B cell (primary cell): Measurements from ENCODE around the gene CDK6.

Source experiments
- EZH2 ChIP-seq: IDR thresholded peaks from 2 replicates; pipeline ENCODE4 v1.6.1; 2012; ENCODE audit warnings: borderline replicate concordance, low read depth, mild to moderate bottlenecking, moderate library complexity, low read length; ENCODE audit not compliant: insufficient read depth, poor library complexity, severe bottlenecking
- TF ChIP-seq, protein P1 (sequence below): fragments of 200-600 bp; IDR thresholded peaks from one replicate; pipeline ENCODE4 v1.8.0; 2022; ENCODE audit warnings: antibody characterized with exemption, mild to moderate bottlenecking

DNA sequence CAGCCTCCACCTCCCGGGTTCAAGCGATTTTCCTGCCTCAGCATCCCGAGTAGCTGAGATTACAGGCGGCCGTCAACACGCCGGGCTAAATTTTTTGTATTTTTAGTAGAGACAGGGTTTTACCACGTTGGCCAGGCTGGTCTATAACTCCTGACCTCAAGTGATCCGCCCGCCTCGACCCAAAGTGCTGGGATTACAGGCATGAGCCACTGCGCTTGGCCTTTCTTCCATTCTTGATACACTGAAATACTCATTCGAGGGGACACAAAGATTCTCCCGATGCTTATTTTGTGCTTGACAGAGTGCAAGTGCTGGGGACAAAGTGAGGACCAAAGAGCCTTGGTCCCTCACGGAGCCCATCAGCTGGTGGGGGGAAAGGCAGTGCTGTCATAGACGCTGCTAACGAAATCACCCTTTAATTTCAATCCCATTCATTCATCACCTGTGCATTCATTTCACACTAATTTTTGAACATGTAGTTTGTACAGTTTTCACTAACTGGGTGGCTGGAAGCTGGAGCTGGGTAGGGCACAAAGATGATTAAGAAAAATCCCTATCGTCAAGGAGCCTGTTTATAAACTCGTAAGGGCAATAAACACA, 245.6 kb downstream of the CDK6 start:
- TF ChIP-seq, protein P1, sequence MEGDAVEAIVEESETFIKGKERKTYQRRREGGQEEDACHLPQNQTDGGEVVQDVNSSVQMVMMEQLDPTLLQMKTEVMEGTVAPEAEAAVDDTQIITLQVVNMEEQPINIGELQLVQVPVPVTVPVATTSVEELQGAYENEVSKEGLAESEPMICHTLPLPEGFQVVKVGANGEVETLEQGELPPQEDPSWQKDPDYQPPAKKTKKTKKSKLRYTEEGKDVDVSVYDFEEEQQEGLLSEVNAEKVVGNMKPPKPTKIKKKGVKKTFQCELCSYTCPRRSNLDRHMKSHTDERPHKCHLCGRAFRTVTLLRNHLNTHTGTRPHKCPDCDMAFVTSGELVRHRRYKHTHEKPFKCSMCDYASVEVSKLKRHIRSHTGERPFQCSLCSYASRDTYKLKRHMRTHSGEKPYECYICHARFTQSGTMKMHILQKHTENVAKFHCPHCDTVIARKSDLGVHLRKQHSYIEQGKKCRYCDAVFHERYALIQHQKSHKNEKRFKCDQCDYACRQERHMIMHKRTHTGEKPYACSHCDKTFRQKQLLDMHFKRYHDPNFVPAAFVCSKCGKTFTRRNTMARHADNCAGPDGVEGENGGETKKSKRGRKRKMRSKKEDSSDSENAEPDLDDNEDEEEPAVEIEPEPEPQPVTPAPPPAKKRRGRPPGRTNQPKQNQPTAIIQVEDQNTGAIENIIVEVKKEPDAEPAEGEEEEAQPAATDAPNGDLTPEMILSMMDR, result no peak
- no peak for TF ChIP-seq EZH2
